ENCODE measurements around the gene AKAP1.
A peak's percentile ranks its signal among the peaks of the same experiment; 100 is the strongest.

Gene AKAP1

DNA sequence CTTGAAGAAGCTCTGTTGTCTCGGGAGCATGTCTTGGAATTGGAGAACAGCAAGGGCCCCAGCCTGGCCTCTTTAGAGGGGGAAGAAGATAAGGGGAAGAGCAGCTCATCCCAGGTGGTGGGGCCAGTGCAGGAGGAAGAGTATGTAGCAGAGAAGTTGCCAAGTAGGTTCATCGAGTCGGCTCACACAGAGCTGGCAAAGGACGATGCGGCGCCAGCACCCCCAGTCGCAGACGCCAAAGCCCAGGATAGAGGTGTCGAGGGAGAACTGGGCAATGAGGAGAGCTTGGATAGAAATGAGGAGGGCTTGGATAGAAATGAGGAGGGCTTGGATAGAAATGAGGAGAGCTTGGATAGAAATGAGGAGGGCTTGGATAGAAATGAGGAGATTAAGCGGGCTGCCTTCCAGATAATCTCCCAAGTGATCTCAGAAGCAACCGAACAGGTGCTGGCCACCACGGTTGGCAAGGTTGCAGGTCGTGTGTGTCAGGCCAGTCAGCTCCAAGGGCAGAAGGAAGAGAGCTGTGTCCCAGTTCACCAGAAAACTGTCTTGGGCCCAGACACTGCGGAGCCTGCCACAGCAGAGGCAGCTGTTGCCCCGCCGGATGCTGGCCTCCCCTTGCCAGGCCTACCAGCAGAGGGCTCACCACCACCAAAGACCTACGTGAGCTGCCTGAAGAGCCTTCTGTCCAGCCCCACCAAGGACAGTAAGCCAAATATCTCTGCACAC is 21.2 kb downstream of the AKAP1 start:
- DNase-seq: no peak

DNA sequence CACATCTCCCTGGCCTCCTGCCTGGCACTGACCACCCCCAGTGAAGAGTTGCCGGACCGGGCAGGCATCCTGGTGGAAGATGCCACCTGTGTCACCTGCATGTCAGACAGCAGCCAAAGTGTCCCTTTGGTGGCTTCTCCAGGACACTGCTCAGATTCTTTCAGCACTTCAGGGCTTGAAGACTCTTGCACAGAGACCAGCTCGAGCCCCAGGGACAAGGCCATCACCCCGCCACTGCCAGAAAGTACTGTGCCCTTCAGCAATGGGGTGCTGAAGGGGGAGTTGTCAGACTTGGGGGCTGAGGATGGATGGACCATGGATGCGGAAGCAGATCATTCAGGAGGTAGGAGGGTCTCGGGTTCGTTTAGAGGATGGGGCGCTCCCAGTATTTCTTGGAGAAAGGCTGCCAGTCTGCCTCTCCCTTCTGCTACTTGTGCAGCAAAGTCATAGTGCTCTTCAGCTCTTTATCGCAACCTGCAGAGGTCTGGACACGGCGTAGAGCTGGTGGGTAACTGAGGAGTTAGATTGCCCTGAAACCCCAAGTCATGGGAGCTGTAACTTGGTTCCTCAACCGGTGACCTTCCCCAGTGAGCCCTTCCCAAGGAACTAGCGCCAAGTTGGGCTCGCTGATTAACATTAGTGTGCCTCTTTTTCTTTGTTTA is 21.9 kb downstream of the AKAP1 start:
- DNase-seq: no peak

DNA sequence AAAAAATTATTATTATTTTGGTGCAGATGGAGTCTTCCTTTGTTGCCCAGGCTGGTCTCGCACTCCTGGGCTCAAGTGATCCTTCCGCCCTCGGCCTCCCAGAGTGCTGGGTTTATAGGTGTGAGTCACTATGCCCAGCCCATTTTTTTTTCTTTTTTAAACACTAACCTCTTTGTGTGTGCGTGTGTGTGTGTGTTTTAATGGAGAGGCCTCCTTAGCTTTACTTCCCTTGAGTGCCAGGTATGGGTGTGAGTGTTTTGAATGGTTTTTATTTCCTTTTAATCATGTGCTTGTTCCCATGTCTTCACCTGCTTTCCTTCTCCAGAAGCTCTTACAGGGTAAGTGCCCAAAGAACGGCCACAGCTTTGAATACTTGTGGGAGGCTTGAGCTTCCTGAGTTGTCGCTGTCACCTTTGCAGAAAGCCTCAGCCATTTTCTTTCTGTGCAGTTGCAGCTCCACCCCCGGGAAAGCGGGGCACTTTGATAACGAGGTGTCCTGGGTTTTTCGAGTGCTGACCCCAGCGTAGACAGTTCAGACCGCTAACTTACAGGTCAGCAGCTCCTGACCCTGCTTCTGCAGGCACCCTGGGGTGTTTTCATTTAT is 22.6 kb downstream of the AKAP1 start:
- no peak for DNase-seq

DNA sequence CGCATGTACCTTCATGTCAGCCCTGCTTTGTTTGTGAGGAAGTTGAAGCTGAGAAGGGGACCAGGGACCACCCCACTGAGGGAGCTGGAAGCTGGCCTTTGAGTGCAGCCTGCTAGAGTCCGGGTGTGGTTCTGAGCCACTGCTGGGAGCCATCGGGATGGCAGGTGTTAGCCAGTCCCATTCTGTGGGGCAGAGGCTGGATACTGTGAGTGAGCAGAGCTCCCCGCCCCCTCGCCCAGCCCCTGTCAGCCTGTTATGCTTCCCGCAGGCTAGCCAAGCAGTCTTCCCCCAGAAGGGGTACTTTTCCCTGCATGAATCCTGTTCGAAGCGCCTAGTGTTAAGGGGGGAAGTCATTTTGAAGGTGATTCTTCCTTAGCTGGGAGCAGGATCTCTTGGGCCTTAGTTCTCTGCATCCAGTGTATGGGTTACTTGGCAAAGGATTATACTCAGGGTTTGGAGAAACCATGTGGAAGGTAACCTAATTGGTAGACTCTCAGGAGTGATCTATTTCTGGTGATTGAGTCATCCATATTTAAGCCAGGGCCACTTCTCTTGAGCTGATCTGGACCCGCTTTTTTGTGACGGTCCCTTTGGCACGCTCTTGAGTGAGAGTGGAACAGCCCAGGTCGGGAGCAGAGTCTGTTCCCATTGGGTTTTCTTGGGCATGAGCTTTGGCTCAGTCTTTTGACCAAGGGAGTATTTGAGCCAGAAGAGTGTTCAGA is 23.8 kb downstream of the AKAP1 start:
- DNase-seq: no peak

DNA sequence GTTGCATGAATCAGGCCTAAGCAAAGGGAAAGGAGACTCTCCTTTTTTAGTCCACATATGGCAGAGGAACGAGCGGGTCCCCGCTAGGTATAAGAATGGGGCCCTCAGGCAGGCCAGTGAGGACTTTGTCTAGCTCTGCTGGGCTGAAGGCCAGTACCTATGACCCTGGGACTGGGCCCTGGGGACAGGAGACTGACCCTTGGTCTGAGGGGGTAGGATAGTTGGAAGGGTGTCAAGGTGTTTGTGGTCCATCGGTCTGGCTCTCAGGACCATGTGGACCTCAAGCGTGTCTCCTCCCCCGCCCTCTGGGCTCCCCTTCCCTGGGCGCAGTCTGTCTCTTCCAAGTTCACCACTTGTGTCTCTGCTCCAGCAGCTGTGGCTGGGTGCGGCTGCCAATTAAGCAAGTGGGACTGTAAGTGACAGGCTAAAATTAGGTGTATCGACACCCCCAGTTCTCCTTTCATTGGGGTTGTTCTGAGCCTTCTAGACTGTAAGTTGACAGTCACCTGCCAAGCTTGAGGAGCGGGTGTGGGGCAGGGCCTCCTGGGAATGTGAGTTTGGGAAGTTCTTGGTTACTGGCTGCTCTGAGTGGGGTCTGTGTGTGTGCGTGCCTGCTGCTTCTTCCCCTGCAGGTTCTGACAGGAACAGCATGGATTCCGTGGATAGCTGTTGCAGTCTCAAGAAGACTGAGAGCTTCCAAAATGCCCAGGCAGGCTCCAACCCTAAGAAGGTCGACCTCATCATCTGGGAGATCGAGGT is 24.5 kb downstream of the AKAP1 start:
- DNase-seq: no peak

DNA sequence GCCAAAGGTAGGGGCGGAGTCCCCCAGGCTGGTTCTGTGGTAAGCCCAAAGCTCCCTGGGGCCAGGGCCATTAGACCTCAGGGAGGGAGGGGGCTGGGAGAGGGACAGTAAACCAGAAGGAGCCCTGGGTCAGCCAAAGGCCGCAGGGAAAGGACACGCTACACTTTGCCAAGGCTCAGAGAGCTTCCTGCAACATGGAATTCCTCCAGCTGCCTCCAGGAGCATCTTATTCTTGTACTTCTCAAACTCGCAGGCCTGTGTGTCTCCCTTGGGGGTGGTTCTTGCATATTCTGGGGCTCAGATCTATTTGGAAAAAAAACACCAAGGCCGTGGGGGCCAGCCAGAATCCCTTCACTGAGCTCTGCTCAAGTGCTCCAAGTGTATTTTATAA is 25.1 kb downstream of the AKAP1 start:
- no peak for DNase-seq

DNA sequence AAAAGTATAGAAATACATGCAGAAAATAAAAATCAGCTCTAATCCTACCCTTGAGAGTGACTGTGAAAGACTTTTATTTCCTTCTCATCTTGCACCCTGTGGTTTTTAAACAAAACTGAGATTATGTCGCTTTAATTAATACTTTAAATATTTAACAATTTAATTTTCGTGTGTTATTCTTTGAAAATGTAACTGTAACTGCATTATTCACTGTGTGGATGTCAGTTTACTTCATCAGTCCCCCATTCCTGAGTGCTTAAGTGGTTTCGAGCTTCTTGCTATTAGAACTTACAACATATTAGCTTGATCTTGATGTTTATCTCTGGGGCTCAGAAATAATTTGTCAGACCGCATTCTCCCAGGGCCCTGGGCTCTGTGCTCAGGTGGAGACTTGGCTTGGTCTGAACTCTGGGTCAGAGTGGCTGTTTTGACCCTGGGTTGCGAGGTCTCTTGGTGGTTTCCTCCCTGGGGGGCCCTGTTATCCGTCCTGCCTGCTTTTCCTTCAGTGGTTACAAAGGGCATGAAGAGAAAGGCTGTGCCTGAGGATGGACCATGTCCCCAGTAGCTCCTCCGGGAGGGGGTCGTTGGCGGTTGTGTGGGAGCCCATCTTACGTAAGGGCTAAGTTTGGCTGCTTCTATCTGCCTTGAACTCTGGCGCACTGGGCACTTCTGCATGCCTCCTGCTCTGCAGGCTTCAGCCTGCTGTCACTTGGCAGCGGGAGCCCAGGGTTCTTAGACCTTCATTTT is 25.7 kb downstream of the AKAP1 start:
- DNase-seq: no peak

DNA sequence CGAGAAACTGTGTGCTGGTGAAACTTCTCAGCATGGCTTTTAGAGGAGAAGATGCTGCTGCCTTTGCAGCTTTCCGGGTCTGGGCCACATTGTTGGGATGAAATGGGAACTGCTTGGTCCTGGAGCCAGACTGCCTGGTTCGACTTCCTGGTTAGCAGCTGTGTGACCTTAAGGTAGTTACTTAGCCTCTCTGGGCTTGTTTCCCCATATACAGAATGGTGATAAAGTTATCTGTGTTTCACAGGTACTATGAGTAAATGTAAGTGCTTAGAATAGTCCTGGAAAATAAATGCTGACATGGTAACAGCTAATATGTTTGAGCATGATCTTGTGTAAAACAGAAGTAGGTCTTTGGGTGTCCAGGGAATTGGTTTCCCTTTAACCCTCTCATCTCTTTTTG is 26.3 kb downstream of the AKAP1 start:
- DNase-seq: no peak

DNA sequence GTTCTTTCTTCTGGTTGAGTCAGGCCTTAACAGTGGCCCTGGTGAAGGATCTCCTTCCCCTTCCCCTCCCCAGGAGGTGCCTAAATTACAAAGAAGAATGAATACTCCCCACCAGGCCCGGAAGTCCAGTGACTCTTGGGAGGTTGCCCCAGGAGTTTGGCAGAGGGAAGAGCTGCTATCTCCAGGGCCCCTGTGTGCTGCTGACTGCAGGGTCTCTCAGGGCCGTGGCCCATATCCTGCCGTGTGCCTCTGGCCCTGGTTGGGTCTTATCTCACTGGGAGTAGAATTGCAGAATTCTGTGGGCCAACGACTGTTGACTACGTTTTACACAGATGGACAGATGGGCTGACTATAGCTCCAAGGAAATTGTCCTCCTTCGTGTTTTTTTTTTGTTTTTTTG is 28.0 kb downstream of the AKAP1 start:
- no peak for DNase-seq

DNA sequence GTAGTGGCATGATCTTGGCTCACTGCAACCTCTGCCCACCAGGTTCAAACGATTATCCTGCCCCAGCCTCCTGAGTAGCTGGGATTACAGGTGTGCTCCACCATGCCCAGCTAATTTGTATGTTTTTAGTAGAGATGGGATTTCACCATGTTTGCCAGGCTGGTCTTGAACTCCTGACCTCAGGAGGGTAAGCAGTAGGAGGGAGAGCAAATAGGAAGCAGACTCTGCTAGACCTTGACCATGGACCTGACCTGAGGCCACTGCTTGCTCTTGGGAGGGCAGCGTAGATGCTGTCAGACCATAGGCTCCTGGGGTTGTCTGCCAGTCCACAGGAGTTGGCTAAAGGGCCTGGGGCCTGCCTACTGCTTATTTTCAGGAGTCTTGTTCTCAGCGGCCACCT is 28.6 kb downstream of the AKAP1 start:
- no peak for DNase-seq

DNA sequence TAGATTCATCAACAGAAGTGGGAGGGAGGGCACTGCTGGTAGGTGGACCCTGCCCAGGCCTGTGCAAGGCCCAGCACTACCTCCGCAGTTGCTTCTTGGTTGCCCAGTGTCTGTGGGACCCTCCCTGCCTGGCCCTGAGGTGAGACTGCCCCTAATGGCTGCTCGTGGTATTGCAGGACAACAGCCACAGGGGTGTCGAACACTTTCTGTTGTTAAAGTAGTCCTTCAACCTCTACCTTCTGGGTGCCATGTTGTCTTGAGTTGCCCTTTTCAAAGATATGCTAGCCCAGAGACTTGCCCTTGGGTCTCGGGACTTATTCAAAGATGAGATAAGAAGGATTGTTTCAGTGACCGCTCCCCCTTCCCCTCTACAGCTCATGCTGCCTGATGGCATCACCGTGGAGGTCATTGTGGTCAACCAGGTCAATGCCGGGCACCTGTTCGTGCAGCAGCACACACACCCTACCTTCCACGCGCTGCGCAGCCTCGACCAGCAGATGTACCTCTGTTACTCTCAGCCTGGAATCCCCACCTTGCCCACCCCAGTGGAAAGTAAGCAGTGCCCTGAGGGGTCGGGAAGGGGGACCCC is 29.1 kb downstream of the AKAP1 start:
- DNase-seq: peak; percentile 71

DNA sequence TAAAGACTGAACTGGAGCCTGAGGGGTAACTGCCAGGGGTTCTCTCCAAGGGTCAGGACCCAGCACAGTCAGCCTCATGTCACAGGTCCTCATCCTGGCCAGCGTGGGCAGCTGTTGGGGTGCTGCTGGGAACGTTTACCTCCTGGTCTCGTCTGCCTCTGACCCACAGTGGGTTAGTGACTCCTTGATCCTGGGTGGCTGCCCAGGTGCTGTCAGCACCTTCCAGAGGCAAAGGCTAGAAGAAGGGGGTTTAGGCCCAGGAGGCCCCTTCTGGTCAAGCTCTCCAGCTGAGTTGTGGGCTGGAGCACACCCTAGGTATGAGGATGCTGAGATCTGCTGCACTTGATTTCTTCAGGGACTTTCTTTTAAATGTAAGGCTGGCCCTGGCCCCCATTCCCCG is 30.3 kb downstream of the AKAP1 start:
- DNase-seq: no peak

DNA sequence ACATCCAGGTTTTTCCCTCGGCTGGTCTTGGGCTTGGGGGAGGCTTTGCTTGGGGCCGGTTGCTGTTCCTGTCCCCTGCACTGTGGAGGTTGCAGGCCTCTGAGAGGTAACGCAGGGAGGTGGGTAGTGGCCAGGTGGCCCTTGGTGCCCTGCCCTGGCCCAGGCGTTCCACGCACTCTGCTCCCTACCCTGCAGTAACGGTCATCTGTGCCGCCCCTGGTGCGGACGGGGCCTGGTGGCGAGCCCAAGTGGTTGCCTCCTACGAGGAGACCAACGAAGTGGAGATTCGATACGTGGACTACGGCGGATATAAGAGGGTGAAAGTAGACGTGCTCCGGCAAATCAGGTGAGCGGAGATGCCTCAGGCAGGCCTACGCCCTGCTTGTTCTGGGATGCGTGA is 30.9 kb downstream of the AKAP1 start:
- no peak for DNase-seq

DNA sequence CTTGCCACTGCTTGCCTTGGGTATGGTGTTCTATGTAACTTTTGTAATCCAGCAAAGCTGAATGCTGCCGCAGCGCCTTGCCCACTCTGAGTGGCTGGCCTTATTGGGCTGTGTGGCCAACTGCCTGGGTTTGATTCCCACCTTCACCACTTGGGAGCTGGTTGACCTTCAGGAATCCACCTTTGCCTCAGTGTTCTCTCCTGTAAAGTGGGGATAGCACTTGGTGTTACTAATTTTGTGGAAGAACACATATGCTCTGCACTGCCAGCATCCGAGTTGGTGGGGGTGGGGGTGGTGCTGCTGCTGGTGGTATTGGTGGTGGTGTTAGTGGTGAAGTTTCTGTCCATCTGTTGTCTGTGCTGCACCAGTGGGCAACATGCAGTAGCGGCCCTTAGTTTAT is 32.8 kb downstream of the AKAP1 start:
- DNase-seq: no peak

DNA sequence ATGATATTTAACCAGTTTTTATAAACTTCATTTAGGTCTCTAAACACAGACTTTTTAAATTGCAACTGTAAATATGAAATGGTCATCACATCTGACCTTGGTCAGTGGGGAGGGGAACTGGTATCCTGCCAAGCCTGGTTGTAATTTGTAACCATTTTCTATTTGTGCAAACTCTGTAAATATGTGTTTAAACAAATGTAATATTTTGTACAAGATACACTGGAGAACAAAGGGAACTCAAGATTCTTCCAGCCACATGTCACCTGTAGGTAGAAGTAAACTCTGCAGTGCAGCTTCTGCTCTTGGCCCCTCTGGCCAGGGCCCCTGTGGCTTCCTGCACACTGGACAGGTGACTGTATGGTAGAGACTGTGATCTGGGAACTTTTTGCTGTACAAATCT is 35.8 kb downstream of the AKAP1 start:
- DNase-seq: no peak

DNA sequence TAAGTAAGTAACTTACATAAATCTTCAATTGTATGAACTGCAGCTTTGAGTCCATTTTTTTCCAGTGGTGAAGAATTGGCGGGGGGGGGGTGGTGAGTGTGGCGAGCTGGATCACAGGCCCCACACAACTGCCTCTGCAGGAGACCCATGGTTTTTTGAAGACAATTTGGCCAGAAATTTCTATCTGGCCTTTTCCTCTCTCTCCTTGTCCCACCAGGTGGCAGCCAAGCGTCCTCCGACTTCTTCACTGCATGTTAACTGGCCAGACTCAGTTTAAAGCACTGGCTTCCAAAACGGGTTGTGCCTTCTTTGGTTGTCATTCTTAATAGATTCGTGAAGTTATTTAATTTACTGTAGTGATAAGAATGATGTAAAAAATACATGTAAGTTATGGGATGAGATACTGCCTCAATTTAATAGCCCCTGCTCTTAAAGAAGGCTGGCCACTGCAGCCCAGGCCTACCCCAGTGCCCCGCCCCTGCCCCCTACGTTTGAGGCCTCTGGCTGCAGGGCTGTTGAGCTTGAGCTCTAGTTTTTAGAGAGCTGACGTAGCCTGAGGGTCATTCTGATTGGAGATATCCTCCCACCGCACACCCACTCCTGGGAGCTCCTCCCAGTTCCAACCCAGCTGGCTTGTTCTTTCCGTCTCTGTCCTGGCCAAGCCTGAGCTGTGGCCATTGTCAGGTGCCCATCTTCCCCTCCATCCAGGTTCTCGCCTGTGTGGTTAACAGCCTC is 36.4 kb downstream of the AKAP1 start:
- peak; percentile 11 for DNase-seq

DNA sequence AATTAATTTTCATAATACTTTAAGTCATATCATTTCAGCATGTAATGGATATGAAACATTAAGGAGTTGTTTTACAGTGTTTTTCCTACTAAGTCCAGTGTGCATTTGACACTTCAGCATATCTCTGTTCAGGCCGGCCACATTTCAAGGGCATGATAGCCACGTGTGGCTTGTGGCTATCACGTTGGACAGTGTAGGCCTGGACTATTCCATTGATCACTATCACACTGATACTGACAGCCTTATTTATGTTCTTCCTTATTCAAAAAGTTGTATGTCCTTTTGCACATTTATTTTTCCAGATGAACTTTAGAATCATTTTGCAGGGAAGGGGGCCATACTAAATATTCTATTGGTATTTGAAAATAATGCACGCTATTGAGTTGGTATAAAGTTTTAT is 39.0 kb downstream of the AKAP1 start:
- no peak for DNase-seq

DNA sequence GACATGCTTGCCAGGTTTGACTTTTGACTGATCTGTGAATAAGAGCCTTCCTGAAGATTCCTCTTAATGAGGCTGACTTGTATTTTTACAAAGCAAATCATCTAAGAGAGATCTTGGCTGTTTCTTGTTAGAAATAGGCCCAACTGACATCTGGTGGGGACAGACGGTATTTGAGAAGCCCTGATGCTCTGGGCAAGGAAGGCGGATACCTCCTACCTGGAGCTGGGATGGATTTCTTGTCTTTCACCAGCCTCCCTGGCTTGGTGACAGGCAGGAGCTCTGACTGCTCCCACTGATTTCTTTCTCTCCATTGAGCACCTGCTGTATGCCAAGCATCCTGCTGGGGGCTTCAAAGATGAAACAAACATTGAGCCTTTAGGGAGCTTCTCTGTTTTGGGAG is 40.4 kb downstream of the AKAP1 start:
- no peak for DNase-seq

DNA sequence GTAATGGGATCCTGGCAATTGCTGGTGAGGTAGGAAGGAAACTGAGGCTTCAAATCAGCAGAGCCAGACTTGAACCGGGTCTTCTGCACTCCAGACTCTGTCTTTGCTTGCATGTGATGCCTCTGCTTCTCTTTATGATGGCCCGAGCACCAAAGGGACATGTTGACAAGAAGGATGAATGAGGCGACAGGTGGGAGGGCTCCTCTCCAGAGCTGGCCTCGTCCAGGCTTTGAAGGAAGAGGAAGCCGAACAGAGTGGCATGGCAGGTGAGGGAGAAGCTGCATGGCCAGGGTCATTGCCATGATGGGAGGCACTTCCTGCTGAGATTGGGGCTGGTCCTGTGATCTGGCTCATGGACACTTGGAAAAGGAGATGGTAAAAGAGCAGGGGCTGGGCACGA is 40.8 kb downstream of the AKAP1 start:
- DNase-seq: no peak

DNA sequence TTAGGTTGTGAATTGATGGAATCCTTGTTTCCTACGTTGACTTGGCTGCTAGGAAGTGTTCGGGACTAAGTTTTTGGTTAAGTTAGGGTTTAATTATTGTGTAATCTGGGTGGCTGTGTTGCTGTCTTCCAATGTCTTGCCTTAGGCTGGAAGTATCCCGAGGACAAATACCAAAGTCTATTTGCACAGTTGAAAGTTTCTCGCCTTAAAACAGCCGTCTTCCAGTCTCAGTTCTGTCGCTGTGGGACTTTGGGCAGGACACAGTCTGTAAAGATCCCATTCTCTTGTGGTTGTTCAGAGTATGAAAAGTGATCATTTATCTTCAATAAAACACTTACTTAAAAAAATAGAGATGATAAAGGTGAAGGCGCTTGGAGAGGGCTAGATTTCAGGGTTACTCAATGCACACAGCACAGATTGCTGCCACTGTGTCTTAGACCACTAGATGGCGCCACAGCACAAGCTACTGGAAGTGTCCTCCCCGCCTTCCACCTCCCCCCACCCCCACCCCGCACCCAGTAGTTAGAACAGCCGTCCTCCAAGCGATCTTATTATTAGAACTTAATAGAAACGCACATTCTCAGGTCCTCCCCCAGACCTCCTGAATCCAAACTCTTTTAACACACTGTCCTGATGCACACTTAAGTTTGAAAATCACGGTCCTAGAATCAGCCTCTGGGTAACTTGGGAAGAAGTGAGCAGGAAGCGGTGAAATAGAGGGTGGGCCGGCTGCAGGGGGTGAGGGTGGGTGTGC is 45.8 kb downstream of the AKAP1 start:
- peak; percentile 87 for DNase-seq
